Retinal pigment epithelial cell (primary cell): ENCODE data around the gene SF3B5.
"Not testable (repeated sequence)": the region's sequence is repeated elsewhere in the genome, so short reads cannot be mapped to it uniquely, and the experiment has no call there.

ENCODE experiments used
- DNase-seq: peaks from one replicate; pipeline ENCODE4 v3.0.0-alpha.2; 2010; ENCODE audit warnings: low read depth
- H3K4me3 ChIP-seq: 2 replicates; pipeline ENCODE4 v1.5.1; 2011; ENCODE audit warnings: mild to moderate bottlenecking, low read length, control low read depth, moderate library complexity
- CTCF ChIP-seq: conservative IDR thresholded peaks from 2 replicates; pipeline ENCODE4 v1.5.1; 2011; ENCODE audit warnings: low read depth, low read length, control low read depth, inconsistent platforms

SF3B5 gene

GRCh38 chr6:144055121-144055931 is 40.0 kb downstream of the SF3B5 start:
- no peak for DNase-seq
- no peak overlapping the region for H3K4me3 ChIP-seq
- no peak for TF ChIP-seq CTCF

- no peak for TF ChIP-seq CTCF
- no peak overlapping the region for H3K4me3 ChIP-seq
- no peak for DNase-seq
Observed at GRCh38 chr6:144053601-144054000, 41.8 kb downstream of the SF3B5 start.

- no peak for DNase-seq
- no peak for TF ChIP-seq CTCF
- H3K4me3 ChIP-seq = no peak overlapping the region
Observed at GRCh38 chr6:144052488-144052887, 42.9 kb downstream of the SF3B5 start.

- TF ChIP-seq CTCF = no peak
- H3K4me3 ChIP-seq = no peak overlapping the region
- no peak for DNase-seq
Observed at GRCh38 chr6:144049386-144049785, 46.0 kb downstream of the SF3B5 start.

GRCh38 chr6:144047688-144048087 is 47.7 kb downstream of the SF3B5 start:
- H3K4me3 ChIP-seq = no peak overlapping the region
- DNase-seq = no peak
- TF ChIP-seq CTCF = no peak

GRCh38 chr6:144046672-144047071 is 48.7 kb downstream of the SF3B5 start:
- DNase-seq, H3K4me3 ChIP-seq: not testable (repeated sequence)

GRCh38 chr6:144044989-144045388 is 50.4 kb downstream of the SF3B5 start:
- H3K4me3 ChIP-seq = not testable (repeated sequence)

More at GRCh38 chr6:144044989-144045388, 50.4 kb downstream of the SF3B5 start:
- DNase-seq = not testable (repeated sequence)
